AML-193 (cell line): Measurements from ENCODE around the gene NASP.

ENCODE experiments used
- DNase-seq, 2 experiments: peaks; one replicate each; lab custom pipeline; 2025; lab: John Stamatoyannopoulos, UW

NASP gene, protein sequence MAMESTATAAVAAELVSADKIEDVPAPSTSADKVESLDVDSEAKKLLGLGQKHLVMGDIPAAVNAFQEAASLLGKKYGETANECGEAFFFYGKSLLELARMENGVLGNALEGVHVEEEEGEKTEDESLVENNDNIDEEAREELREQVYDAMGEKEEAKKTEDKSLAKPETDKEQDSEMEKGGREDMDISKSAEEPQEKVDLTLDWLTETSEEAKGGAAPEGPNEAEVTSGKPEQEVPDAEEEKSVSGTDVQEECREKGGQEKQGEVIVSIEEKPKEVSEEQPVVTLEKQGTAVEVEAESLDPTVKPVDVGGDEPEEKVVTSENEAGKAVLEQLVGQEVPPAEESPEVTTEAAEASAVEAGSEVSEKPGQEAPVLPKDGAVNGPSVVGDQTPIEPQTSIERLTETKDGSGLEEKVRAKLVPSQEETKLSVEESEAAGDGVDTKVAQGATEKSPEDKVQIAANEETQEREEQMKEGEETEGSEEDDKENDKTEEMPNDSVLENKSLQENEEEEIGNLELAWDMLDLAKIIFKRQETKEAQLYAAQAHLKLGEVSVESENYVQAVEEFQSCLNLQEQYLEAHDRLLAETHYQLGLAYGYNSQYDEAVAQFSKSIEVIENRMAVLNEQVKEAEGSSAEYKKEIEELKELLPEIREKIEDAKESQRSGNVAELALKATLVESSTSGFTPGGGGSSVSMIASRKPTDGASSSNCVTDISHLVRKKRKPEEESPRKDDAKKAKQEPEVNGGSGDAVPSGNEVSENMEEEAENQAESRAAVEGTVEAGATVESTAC

DNA sequence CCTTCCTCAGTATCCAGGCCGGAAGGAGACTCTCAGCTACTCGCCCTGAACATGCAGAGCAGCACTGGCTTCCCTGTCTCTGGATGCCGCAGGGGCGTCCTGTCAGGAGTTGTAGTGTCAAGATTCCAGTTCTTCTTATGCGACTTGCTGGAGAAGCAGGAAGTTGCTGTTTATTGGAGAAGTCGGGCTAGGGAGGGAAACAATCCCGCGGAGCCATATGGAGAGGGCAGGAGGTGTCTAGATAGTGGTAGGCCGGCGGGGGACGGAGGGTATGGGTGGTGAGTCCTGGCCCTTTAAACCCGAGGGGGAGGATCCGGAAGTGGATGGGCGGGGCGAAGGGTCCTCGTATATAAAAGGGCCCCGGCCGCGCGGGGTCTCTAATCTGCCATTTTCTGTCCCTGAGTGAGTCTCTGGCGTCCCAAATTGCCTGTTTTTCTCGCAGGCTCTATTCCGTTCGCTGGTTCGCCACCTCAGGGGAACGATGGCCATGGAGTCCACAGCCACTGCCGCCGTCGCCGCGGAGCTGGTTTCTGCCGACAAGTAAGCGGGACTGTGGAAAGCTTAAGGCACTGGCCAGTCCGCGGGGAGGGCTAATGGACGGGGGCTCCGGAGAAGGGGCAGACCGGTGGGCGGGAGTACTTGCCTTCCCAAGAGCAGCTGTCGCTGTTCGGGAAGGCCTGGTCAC, at the start of gene NASP:
Gene NASP (plus strand): TSS at position 376 of the 685 bp plus-strand sequence. CDS start 106 bp downstream, at position 482.
- DNase-seq, result peak; percentile 35 to 70

DNA sequence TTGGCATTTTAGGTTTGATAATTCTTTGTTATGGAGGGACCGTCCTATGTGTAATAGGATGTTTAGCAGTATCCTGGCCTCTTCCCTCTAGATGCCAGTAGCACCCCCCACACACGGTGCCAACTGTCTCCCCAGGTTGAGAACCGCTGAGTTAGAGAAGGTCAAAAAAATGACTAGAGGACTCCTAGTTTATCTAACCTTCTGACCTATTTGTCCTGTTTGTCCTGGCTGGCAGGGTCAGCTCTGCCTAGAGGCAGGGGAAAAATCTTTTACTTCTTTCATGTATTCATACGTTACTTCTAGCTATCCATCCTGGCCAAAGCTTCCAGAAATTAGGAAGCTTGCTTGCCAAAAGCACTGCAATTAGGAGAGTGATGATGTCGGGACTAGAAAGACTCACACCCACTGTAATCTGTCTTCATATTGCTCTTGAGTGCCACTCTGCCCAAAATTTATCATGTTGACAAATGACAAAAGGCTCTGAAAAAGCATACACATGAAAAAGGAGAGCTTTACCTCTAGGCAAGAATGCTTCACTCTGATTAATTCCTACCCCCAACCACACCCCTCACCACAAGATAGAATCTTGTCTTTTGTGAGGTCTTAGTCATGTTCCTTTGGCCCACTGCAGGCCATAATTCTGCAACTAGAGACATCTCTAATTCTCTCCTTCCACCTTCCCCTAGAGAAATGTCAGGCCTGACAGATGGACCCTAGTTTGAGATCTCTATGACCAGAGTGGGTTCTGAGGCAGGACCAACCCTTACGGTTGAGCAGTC, 47.7 kb upstream of the NASP start:
- DNase-seq, result no peak

DNA sequence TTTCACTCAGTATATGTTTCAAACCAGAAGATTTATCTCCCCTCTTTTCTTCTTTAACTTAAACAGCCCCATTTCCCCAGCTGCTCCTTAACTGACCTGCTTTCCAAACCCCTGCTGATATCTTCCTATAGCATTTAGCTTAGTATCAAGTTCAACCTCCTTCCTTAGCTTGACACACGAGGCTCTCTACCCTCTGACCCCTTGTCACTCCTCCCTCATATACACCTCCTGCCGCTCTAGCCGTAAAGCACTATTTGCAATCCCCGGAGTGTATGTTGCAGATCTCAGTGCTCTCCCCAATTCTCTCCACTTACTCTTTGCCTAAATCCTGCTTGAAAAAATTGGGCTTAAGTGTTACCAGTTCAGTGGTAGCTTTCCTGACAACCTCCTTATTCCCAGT, 47.0 kb upstream of the NASP start:
- no peak for DNase-seq

DNA sequence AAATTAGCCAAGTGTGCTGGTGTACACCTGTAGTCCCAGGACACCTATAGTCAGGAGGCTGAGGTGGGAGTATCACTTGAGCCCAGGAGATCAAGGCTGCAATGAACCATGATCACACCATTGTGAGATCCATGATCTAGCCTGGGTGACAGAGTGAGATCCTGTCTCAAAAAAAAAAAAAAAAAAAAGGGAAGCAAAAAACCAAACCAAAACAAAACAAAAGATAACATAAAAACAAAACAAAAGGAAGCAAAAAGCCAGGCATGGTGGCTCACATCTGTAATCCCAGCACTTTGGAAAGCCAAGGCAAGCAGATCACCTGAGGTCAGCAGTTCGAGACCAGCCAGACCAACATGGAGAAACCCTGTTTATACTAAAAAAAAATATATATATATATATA, 42.6 kb upstream of the NASP start:
- DNase-seq, result no peak

DNA sequence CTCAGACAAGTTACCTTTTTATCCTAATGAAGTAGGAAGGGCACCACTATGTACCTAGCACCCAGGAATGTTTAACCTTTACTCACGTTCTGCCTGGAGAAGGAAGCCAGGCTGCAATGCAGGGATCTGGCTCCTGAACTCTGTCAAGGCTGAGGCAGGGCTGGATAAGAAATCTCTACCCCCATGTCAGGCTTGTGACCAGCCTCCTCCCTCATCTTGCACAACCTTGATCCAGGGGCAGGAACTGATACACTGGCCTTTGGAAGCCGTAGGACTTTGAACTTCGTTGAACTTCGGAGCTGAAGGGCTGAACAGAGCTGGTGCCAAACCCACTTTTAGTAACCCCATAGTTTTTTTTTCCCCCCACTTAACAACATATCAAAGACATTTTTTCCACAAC, 41.2 kb upstream of the NASP start:
- DNase-seq, result no peak

DNA sequence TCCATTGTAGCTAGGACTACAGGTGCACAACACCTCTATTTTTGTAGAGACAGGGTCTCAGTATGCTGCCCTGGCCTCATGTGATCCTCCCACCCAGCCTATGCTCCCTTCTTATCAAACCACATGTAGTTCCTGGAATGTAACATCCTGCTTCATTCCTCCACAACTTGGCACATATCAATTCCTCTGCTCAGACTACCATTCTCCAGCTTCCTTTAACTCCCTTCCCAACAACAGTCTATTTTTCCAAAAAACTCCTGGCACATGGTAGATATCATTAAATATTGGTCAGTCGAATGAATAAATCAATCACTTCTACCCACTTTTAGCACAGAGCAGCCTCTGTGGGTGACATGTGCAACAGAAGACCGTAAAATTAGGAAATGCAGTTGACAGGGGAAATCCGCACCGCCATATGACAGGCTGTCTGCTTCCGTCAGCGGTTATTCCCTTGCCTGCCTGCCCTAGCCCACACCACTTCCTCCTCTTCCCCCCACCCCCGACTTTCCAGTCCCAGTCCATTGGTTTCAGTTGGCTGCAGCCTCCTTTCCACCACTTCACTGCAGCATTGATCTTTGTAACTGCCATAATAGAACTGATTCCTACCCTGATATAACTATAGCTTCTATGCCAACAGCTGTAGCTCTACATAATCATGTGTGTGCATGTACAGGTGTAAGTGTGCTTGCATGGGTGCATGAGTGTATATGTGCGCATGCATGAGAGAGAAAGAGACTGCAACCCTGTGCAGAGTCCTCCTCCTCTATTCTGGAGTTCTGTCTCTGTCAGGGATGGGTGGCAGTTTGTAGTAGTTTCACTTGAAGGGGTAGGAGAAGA, 40.0 kb upstream of the NASP start:
- peak; percentile 93 to 96 for DNase-seq

DNA sequence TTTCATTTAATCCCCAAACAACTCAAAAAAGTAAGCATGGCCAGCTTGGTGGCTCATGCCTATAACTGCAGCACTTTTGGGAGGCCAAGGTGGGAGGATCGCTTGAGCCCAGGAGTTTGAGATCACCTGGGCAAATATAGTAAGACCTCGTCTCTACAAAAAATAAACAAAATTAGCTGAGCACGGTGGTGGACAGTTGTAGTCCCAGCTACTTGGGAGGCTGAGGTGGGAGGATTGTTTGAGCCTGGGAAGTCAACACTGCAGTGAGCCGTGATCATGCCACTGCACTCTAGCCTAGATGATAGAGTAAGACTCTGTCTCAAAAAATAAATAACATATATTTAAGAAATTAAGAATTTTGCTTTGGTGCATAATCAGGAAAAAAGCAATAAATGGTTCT, 39.3 kb upstream of the NASP start:
- DNase-seq, result no peak

DNA sequence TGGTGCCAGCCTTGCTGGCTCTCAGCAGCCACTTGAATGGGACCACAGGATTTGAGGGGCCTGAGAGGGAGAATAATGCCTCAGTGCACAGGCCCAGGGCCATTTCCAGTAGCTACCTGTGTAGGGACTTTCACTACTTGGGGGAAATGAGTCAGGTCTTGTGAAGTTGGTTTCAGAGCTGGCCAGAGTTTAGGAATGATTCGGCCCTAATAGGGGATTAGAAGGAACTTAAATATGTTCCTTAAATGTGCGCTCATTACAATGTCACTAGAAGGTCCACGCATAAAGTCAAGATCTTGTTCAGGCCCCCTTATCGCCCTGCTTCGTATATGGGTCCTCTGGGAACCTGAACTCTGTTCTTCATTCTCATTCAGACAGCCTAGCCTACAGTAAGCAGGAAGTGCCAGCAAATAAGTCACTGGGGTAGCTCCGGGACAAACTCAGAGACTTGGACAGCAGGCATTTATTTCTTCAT, 38.8 kb upstream of the NASP start:
- no peak for DNase-seq

DNA sequence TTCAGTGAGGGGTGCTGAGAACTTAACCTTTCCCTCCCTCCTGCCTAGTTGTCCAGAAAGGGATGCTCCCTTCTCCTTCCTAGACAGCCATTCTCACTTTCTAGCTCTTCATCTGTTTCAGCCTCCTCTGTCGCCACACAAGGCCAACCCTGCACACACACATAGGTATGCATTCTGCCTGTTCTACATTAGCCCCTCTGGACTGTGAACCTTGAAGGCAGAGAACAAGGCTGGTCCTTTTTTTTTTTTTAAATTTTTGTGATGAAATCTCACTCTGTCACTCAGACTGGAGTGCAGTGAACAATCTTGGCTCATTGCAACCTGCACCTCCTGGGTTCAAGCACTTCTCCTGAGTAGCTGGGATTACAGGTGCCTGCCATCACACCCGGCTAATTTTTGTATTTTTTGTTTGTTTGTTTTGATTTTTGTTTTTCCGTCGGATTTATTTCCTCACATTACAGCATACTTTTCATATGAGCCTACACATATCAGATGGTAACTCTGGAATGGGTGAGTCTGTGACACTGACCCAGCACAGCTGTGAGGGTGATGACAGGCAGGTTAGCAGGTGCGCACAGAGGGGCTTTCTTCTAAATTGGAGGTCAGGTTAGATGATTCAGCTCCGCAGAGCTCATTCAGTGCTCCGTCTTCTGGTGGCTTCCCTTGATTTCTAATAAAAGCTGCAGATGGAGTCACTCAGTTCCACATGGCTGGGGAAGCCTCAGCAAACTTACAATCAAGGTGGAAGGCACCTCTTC, 38.1 kb upstream of the NASP start:
- no peak for DNase-seq

DNA sequence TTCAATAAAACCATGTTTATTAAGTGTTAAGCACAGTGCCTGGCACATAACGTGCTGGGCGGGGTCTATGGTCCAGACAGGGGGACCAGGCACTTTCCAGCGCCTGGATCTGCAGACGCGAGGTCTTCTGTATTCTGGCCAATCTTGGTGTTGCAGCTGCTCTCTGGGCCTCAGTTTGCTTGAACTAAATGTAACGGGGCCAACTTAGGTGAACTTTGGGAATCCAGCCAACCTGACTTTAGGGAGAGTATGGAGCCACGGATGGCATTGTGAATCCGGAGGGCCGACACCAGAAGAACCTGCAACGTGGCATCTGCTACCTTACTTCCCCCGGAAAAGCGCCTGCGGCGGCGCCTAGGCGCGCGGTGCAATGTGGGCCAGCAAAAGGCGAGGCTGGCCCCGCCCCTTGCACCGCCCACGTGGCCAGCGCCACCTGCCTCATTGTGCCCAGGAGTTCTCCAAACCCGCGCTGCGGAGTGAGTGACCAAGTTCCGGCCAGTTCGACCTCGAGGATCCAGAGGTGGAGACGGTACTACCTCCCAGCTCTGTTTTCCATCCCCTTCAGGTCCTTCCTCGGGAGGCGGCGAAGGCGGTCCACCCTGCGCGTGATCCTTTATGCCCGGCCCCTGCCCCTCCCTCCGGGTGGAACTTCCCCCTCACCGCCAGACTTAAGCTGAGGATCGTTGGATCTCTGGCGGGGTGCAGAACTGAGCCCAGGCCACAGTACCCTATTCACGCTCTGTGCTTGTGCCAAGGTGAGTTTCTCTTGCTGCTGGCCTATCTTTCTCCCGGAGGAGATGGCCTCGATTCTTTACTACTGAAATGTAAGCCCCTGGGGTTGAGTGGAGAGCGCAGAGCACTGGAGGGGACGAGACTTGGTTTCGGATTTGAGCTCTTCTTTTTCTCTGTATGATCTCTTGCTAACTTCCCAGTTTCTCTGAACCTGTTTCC, 33.2 kb upstream of the NASP start, which contains the start of gene AKR1A1:
Gene AKR1A1 (plus strand): TSS at position 426 of the 951 bp plus-strand sequence. CDS start 10,969 bp downstream, outside the sequence.
- peak; percentile 81 to 89 for DNase-seq

DNA sequence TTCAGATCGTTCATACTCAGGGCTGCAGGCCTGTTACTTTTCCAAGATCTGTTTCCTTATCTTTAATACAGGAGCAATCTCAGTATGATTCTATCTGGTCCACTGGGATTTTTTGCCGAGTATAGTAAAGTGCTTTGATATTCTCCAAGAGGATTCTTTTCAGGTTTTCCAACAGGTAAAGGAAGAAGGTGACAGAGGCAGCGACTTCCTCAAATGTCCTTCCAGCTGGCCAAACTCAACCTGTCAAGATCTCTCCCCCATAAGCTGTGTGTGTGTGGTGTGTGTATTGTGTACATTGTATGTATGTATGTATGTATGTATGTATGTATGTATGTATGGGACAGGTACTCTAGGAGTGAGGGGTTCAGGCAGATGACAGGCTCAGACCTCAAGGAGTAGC, 32.2 kb upstream of the NASP start:
- no peak for DNase-seq

DNA sequence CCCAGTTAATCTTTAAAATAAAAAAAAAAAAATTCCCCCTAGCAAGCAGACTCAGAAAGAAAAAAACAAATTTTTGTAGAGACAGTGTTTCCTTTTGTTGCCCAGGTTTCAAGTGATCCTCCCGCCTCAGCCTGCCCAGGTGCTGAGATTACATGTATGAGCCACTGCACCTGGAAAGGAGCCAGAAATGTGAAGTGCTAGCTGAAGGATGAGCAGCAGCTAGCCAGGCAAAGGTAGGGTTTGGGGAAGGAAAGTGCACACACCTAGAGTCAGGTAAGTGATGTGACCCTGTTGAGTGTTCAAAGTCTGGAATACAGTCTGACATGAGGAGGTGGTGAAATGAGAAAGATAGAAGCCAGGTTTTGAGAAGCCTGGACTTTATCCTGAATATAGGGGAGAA, 31.5 kb upstream of the NASP start:
- no peak for DNase-seq

DNA sequence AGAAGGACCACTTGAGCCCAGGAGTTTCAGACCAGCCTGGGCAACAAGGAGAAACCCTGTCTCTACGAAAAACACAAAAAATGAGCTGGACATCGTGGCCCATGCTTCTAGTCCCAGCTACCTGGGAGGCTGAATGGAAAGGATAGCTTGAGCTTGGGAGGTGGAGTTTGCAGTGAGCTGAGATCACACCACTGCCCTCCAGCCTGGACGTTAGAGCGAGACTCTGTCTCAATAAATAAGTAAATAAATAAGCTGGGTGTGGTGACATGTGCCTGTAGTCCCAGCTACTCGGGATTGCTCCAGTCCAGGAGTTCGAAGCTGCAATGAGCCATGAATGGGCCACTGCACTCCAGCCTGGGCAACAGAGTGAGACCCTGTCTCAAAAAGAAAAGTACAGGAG, 29.6 kb upstream of the NASP start:
- no peak for DNase-seq

DNA sequence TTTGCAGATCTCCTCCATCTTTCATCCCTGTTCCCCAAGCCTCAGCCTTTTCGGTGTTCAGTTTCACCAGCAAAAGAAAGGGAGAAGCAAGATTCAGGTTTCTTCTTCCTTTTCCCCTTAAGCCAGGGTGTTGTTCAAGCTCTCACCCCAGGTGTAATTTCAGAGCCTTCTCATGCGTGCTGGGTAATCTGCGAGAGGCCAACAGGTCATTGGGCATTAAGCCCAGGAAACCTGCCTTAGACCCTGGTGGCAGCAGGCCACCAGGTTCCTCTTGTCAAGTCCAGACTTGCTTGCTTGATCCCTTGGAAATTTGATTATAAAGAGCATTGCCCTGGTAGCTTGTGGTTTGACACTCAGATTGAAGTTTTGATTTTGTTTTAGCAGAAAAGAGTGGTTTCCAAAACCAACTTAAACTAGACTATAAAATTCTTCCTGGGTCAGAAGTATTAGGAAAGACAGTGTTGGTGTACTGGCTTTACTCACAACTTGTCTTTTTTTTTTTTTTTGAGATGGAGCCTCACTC, 26.4 kb upstream of the NASP start:
- DNase-seq, result no peak

DNA sequence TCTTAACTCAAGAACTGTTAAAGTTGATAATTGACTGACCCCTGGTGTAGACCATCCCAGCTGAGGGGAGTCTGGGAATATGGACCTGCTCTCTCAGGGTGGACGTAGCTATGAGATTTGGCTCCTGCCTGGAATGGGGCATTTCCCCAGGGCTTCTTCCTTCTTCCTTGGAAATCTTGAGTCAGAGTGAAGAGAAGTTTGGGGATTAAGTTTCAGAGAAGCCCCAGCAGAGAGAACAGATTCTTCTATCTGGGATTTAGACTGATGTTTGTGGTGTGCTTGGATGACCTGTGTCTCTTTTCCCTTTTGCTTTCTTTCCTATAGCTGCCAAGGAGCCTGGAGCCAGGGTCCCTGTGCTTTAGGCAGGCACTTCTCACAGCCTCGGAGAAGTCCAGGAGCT, 20.0 kb upstream of the NASP start:
- no peak for DNase-seq

DNA sequence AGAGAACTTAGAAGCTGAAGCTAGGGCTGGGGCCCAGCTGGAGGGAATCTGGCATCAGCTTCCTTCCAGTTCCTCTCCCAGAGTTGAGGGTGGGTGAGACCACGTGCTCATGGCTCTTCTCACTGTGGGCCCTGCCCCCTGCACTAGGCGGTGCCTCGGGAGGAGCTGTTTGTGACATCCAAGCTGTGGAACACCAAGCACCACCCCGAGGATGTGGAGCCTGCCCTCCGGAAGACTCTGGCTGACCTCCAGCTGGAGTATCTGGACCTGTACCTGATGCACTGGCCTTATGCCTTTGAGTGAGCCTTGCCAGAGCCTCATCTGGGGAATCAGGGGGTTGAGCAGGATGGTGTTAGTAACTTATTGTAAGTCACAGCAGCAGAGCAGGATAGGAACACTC, 17.1 kb upstream of the NASP start:
- no peak for DNase-seq

DNA sequence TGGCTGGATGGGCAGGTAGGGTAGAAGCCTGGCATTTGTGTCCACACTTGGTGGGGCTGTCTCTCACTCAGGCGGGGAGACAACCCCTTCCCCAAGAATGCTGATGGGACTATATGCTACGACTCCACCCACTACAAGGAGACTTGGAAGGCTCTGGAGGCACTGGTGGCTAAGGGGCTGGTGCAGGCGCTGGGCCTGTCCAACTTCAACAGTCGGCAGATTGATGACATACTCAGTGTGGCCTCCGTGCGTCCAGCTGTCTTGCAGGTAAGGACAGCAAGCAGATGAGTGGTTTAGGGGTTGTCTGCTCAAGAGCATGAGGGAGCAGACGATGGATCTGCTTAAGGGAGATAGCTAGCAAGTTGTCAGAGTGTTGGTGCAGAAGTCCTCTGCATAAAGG, 15.9 kb upstream of the NASP start:
- no peak for DNase-seq

DNA sequence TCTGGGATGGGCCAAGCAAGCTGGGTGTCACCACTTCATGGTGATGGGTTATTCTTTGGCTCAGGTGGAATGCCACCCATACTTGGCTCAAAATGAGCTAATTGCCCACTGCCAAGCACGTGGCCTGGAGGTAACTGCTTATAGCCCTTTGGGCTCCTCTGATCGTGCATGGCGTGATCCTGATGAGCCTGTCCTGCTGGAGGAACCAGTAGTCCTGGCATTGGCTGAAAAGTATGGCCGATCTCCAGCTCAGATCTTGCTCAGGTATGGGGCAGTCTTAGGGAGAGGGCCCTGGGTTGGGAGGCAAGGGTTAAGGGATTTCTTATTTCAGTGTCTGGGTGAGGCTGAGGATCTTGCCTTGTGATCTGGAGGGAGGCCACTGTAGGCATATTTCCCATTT, 15.4 kb upstream of the NASP start:
- no peak for DNase-seq

DNA sequence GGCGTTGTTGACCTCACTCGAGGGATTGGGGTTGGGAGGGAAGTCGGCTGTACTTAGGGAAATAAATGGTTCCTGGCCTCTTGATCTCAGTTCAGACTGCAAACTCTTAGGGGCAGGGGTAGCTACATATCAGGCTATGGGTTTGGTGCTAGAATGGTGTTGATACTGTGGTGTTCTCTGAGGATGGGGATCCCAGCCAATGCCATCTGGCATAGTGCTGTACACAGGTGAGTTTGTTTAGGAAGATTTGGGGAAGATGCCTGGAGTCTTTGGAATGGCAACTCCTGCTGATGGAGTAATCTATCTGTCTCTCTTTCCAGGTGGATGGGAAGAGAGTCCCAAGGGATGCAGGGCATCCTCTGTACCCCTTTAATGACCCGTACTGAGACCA, 14.3 kb upstream of the NASP start:
- no peak for DNase-seq
